Activated naive CD8-positive, alpha-beta T cell (primary cell): ENCODE measurements around the gene KCNK17.

ENCODE experiments used
- H3K27ac Mint-ChIP-seq: one replicate; pipeline ENCODE4 v1.8.0; 2021; ENCODE audit warnings: mixed read lengths
- H3K27me3 Mint-ChIP-seq: one replicate; pipeline ENCODE4 v1.8.0; 2021; ENCODE audit warnings: mixed read lengths
- H3K36me3 Mint-ChIP-seq: one replicate; pipeline ENCODE4 v1.8.0; 2021; ENCODE audit warnings: mixed read lengths
- H3K4me1 Mint-ChIP-seq: one replicate; pipeline ENCODE4 v1.8.0; 2021; ENCODE audit warnings: low read depth, mixed read lengths
- H3K4me3 Mint-ChIP-seq: one replicate; pipeline ENCODE4 v1.8.0; 2021; ENCODE audit warnings: mild to moderate bottlenecking, mixed read lengths
- H3K9me3 Mint-ChIP-seq: one replicate; pipeline ENCODE4 v1.8.0; 2021; ENCODE audit warnings: low read depth, mixed read lengths

The KCNK17 gene

DNA sequence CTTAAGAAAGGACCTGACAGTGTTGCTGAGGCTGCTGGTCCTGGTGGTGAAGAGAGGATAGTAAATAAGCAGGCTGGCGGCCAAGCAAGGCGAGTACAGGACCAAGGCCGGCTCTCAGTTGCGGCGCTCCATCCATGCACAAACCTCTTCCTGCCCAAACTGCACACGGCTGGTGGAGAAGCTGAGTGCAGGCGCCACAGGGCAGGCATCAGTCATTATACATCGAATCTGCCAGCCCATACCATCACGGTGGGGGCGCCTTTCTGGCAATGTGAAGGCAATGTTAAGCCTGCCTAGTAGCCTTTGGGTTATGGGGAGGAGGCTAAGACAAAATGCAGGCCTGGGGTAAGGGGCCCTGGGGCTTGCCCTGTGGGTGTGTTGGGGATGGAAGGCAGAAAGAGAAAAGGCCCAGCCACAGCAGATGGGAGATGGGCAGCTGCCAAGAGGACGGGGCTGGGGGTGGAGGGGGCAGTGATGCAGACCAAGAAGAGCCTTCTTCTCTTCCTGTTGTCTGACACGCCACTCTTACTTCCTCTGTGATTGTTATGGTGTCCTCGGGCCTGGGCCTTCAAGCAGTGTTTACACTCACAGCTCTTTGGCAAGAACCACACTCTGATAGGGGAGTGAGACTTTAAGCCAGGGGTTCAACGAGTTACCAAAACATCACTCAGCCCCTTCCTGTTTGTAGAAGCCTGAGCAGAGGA, 28.6 kb upstream of the KCNK17 start:
- no peaks in the 10 kb centered on the region for H3K4me1 Mint-ChIP-seq
- H3K36me3 Mint-ChIP-seq = no peaks in the 10 kb centered on the region
- H3K4me3 Mint-ChIP-seq = no peak overlapping the region
- H3K27ac Mint-ChIP-seq = no peak overlapping the region
- no peaks in the 10 kb centered on the region for H3K9me3 Mint-ChIP-seq
- peaks cover 7% of the 10 kb centered on the region for H3K27me3 Mint-ChIP-seq

DNA sequence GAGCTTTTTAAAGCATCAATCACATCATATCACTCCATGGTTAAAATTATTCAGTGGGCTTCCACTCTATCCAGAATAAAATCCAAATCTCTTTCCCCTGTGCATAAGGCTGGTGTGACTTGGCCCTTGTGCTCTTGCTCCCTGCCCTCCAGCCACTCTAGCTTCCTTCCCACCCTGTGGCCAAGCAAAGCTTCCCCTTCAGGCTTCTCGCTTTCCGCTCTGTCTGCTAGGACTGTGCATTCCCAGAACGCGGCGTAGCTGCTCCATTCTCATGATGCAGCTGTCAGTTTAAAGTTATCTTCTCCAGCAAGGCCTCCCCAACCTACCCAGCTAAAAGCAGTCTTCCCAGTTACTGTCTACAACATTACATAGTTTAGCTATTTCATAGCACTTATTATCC, 27.7 kb upstream of the KCNK17 start:
- Mint-ChIP-seq H3K4me3 (no peak overlapping the region), H3K27me3 (peaks cover 11% of the 10 kb centered on the region), H3K27ac (no peak overlapping the region), H3K4me1 (no peaks in the 10 kb centered on the region), H3K36me3 (no peaks in the 10 kb centered on the region), H3K9me3 (no peaks in the 10 kb centered on the region)

- Mint-ChIP-seq H3K27me3 (peaks cover 11% of the 10 kb centered on the region), H3K9me3 (no peaks in the 10 kb centered on the region), H3K36me3 (no peaks in the 10 kb centered on the region), H3K27ac (no peak overlapping the region), H3K4me1 (peaks cover 4% of the 10 kb centered on the region), H3K4me3 (no peak overlapping the region)
These were observed 27.1 kb upstream of the KCNK17 start for GRCh38 chr6:39341352-39341751.

DNA sequence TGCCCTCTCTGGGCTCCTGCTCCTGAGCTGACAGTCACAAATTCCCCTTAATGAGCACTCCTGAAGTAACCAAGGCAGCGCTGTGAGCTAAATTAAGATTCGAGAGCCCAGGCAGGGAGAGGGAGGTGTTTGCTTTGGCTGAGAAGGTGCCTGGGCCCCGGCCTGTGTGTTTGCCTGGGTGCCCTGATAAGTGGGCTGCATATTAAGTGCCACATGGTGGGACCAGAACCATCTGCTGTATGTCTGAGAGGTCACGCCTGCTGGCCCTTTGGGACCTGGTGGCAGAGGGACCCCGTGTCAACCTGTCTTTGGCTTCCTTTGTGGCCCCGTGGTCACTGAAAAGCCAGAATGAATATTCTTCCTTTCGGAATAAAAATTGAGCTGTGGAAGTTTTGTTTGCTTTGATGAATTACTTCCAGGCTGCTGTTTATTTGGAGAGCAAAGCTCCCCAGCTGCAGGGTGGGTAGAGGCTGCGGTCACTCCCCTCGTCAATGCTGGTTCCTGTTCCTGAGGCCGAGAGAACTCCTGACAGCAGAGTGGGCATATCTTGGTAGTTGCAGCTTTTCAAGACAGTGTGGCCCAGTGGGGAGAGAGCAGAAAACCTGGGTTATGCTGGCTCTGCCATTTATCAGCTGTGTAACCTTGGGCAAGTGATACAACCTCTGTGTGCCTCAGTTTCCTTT, 25.8 kb upstream of the KCNK17 start:
- no peak overlapping the region for H3K4me3 Mint-ChIP-seq
- H3K9me3 Mint-ChIP-seq = no peaks in the 10 kb centered on the region
- H3K27me3 Mint-ChIP-seq = peaks cover 15% of the 10 kb centered on the region
- no peaks in the 10 kb centered on the region for H3K36me3 Mint-ChIP-seq
- peaks cover 10% of the 10 kb centered on the region for H3K4me1 Mint-ChIP-seq
- H3K27ac Mint-ChIP-seq = no peak overlapping the region

DNA sequence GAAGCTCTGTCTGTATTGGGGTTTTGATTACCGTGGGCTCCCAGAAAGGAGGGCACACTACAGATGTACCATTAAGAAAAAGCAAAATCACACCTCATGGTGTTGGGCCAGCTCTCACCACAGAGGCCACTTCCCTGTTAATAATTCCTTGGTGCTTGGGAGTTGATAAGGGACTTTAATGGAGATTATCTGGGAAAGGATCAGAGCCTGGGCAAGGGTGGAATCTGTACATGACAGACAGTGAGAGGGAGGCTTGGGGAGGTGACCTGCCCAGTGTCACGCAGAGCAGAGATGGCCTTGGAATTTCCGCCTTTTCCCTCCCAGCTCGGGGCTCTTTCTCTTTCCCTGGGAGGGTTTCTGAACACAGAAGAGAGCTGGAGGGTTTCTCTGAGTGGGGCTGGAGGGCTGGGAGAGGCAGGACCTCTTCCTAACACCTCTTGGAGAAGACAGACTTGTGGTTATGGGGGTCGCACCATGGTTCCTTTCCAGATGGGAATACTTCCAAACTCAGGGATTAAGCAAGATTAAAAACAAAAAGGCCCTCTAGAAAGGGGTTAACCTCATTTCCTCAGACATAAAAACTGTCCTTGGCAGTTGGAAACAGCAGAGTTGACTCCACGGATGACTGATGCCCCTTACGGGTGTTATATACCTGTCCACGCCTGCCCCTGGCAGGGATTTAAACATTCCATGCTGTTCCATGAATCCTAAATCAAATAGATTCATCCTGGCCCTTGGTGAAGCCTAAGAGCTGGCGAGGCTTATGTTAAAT, 25.1 kb upstream of the KCNK17 start:
- H3K27me3 Mint-ChIP-seq = peaks cover 15% of the 10 kb centered on the region
- peaks cover 10% of the 10 kb centered on the region for H3K4me1 Mint-ChIP-seq
- H3K36me3 Mint-ChIP-seq = no peaks in the 10 kb centered on the region
- no peaks in the 10 kb centered on the region for H3K9me3 Mint-ChIP-seq
- H3K4me3 Mint-ChIP-seq = no peak overlapping the region
- H3K27ac Mint-ChIP-seq = no peak overlapping the region

- Mint-ChIP-seq H3K36me3 (no peaks in the 10 kb centered on the region), H3K27ac (no peak overlapping the region), H3K9me3 (no peaks in the 10 kb centered on the region), H3K27me3 (peaks cover 15% of the 10 kb centered on the region), H3K4me1 (peaks cover 10% of the 10 kb centered on the region), H3K4me3 (no peak overlapping the region)
These were observed 24.2 kb upstream of the KCNK17 start for GRCh38 chr6:39338397-39338796.

DNA sequence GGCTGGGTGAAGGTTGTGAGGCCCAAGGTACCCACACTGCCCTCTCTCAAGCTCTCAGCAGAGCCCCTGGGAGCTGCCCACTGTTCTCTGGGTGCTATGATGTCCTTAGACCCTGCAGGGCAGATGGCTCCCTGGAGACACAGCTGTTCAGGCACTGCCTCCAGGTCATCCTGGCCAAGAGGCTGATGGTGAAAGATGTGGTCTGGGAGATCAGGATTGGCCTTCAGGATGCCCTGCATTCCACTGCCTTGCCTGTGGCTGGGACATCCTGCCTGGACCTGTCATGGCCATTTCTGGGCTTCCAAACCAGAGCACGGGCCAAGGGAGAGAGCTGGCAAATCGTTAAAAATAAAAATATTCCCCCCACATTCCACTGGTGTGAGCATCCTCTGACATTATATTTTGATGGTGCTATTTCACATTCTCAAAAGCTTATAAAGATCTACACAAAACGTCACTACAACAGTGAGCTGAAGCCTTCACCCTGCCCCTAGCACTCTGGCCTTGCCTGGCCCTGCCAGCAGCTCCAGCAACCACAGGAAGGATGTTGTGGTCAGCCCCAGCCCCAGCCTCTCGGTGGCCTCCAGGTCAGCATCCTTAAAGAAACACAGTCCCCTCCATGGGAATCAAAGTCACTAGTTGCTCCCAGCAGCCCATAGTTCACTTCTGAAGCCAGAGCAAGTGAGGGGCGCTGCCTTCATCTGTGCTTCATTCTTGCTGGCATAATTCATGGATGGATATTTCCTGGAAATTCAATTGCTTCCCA, 21.7 kb upstream of the KCNK17 start:
- peaks cover 17% of the 10 kb centered on the region for H3K27me3 Mint-ChIP-seq
- H3K4me3 Mint-ChIP-seq = no peak overlapping the region

GRCh38 chr6:39333644-39334438, 19.6 kb upstream of the KCNK17 start:
- Mint-ChIP-seq H3K27me3 (peaks cover 16% of the 10 kb centered on the region), H3K4me1 (peaks cover 10% of the 10 kb centered on the region), H3K9me3 (no peaks in the 10 kb centered on the region), H3K36me3 (no peaks in the 10 kb centered on the region), H3K4me3 (no peak overlapping the region), H3K27ac (no peak overlapping the region)

More for the DNA sequence above, 21.7 kb upstream of the KCNK17 start:
- H3K9me3 Mint-ChIP-seq = no peaks in the 10 kb centered on the region
- H3K36me3 Mint-ChIP-seq = no peaks in the 10 kb centered on the region
- H3K27ac Mint-ChIP-seq = no peak overlapping the region
- H3K4me1 Mint-ChIP-seq = peaks cover 10% of the 10 kb centered on the region

GRCh38 chr6:39330476-39330875, 16.3 kb upstream of the KCNK17 start:
- H3K9me3 Mint-ChIP-seq = no peaks in the 10 kb centered on the region
- no peaks in the 10 kb centered on the region for H3K36me3 Mint-ChIP-seq
- no peak overlapping the region for H3K4me3 Mint-ChIP-seq
- H3K4me1 Mint-ChIP-seq = no peaks in the 10 kb centered on the region
- H3K27me3 Mint-ChIP-seq = peaks cover 4% of the 10 kb centered on the region
- no peak overlapping the region for H3K27ac Mint-ChIP-seq

- Mint-ChIP-seq H3K9me3 (no peaks in the 10 kb centered on the region), H3K4me1 (no peaks in the 10 kb centered on the region), H3K36me3 (no peaks in the 10 kb centered on the region), H3K27ac (no peak overlapping the region), H3K4me3 (no peak overlapping the region), H3K27me3 (peaks cover 4% of the 10 kb centered on the region)
These were observed 15.8 kb upstream of the KCNK17 start for GRCh38 chr6:39330057-39330456.

- Mint-ChIP-seq H3K27me3 (peaks cover 4% of the 10 kb centered on the region), H3K9me3 (no peaks in the 10 kb centered on the region), H3K36me3 (no peaks in the 10 kb centered on the region), H3K27ac (no peak overlapping the region), H3K4me3 (no peak overlapping the region), H3K4me1 (no peaks in the 10 kb centered on the region)
These were observed 13.8 kb upstream of the KCNK17 start for GRCh38 chr6:39328066-39328465.

- H3K4me1 Mint-ChIP-seq = no peaks in the 10 kb centered on the region
- H3K27ac Mint-ChIP-seq = no peak overlapping the region
- H3K4me3 Mint-ChIP-seq = no peak overlapping the region
- H3K27me3 Mint-ChIP-seq = peaks cover 2% of the 10 kb centered on the region
- no peaks in the 10 kb centered on the region for H3K36me3 Mint-ChIP-seq
- no peaks in the 10 kb centered on the region for H3K9me3 Mint-ChIP-seq
These were observed 13.3 kb upstream of the KCNK17 start for GRCh38 chr6:39327507-39327906.

DNA sequence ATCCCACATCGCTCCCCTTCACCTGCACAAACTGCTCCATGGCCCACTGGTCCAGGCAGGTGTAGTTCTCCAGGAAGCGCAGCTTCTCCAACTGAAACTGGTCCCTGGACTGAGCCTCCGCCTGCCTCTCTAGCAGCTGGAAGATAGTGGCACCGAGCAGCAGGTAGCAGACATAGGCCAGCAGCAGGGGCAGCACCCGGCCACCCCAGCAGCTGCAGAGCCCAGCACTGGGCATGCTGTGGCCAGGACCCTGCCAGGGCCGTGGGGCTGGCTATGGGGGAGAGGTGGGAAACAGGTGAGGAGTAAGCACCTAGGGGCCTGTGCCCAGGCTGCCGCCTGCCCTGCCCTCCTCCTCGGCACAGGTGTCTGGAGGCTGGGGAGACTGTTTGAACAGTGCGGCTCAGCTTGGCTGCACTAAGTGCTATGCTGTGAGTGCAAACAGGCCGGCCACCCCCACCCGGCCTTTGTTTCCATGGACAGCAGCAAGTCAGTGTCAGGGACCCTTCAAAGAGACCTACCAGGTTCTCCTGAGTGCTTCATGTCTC, 8.2 kb upstream of the KCNK17 start, which contains the start of gene KCNK16:
KCNK16 (minus strand) TSS at position 397 of the 545 bp plus-strand sequence; CDS start at position 235, 162 bp downstream.
- Mint-ChIP-seq H3K4me3 (no peak within 1 kb of the TSS), H3K9me3 (no peaks in the 10 kb centered on the region), H3K27me3 (peaks cover 5% of the 10 kb centered on the region), H3K27ac (no peak within 1 kb of the TSS), H3K36me3 (no peaks in the 10 kb centered on the region), H3K4me1 (no peaks in the 10 kb centered on the region)

GRCh38 chr6:39321761-39322160, 7.5 kb upstream of the KCNK17 start:
- Mint-ChIP-seq H3K4me1 (no peaks in the 10 kb centered on the region), H3K36me3 (no peaks in the 10 kb centered on the region), H3K4me3 (no peak overlapping the region), H3K27me3 (peaks cover 7% of the 10 kb centered on the region), H3K27ac (no peak overlapping the region), H3K9me3 (no peaks in the 10 kb centered on the region)
